ENCODE data around the gene IFIT1.

GRCh38 chr10:89346405-89347254 lies 45.8 kb upstream of the IFIT1 start:
- TF ChIP-seq POLR2A (IDR thresholded peaks at IDR 0.05; ENCODE audit: low read length): no peak
- no peak for TF ChIP-seq GATA1 (IDR thresholded peaks at IDR 0.05; ENCODE audit: low read depth, low read length)
